Adipocyte (in vitro differentiated cells): ENCODE measurements around the gene RASAL3.

Source experiments
- DNase-seq: peaks from one replicate; pipeline ENCODE4 v3.0.0-alpha.2; 2015; ENCODE audit warnings: low read depth
- H3K27me3 ChIP-seq: replicated peaks from 2 replicates; pipeline ENCODE4 v1.7.0; 2013; ENCODE audit warnings: mild to moderate bottlenecking, low read length, moderate library complexity; ENCODE audit not compliant: control insufficient read depth, insufficient read depth
- H3K36me3 ChIP-seq: 2 replicates; pipeline ENCODE4 v1.7.0; 2013; ENCODE audit warnings: low read length, mild to moderate bottlenecking, moderate library complexity; ENCODE audit not compliant: control insufficient read depth, insufficient read depth, severe bottlenecking
- H3K4me1 ChIP-seq: 2 replicates; pipeline ENCODE4 v1.7.0; 2013; ENCODE audit warnings: mild to moderate bottlenecking, low read length, moderate library complexity; ENCODE audit not compliant: control insufficient read depth, insufficient read depth
- H3K4me3 ChIP-seq: 2 replicates; pipeline ENCODE4 v1.7.0; 2013; ENCODE audit warnings: mild to moderate bottlenecking, low read length, moderate library complexity
- H3K9ac ChIP-seq: 2 replicates; pipeline ENCODE4 v1.7.0; 2013; ENCODE audit warnings: mild to moderate bottlenecking, low read length, moderate library complexity
- H3K9me3 ChIP-seq: 2 replicates; pipeline ENCODE4 v1.7.0; 2013; ENCODE audit warnings: mild to moderate bottlenecking, low read length, moderate library complexity; ENCODE audit not compliant: control insufficient read depth

RASAL3 gene

DNA sequence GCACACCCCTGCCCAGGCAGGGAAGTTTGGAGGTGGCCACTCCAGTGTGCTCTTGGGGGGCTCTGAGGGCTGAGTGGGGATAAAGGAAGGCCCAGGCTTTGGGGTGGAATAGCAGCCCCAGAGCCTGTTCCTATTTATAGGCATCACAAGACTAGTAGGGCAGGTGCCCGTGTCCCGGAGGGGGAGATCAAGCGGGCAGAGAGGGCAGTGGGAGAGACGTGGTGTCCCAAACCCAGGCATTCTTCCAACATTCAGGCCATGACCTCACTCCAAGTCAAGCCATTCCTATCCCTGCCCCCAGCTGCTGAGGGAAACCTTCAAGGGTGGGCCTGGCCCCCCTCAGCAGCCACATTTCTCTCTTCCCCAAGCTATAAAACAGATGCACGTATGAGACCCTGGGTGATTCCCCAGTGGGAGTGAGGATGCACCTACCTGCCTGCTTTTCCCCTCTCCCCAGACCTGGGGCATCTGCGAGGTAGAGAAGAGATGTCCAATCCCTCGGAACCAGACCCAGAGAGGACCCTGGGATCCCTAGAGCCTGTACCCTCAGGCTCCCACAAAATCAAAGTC is 18.5 kb downstream of the RASAL3 start:
- DNase-seq: no peak
- Histone ChIP-seq H3K36me3 (no peaks in the 10 kb centered on the region), H3K9me3 (no peaks in the 10 kb centered on the region), H3K4me3 (no peak overlapping the region), H3K4me1 (peaks cover 10% of the 10 kb centered on the region), H3K27me3 (no peaks in the 10 kb centered on the region), H3K9ac (no peak overlapping the region)

- Histone ChIP-seq H3K9me3 (no peaks in the 10 kb centered on the region), H3K4me3 (no peak overlapping the region), H3K9ac (no peak overlapping the region), H3K4me1 (peaks cover 10% of the 10 kb centered on the region), H3K27me3 (no peaks in the 10 kb centered on the region), H3K36me3 (no peaks in the 10 kb centered on the region)
- no peak for DNase-seq
Measured at GRCh38 chr19:15445227-15445605, 19.1 kb downstream of the RASAL3 start.

DNA sequence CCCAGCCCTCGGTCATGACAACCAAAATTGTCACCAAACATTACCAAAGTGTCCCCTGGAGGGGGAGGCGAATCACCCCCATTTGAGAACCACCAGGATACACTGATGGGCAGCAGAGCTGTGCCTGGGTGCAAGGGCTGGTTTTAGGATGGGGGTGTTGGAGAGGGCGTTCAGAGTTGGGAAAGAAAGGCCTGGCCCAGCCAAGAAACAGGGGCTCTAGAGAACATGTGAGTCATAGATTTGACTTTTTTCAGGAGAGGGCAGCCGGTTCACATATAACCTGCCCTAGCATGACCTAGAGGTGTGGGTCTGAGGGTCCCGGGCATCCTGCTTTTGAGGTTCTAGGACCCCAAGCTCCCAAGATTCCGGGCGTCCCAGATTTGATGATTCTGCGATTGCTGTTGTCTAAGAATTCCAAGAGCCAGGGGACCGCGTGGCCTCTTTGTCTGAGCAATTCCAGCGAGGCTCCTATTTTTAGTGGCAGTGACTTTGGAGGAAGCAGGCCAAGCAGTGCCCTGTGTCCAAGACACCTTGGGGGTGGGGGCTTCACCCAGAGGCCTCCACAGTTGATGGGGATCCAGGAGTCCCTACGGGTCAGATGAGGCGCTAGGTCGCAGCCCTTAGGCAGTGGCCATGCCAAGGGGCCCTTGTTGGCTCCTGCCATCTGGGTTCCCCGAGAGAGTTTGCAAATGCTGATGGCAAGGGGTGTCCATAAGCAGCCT is 19.7 kb downstream of the RASAL3 start:
- Histone ChIP-seq H3K36me3 (no peaks in the 10 kb centered on the region), H3K4me1 (peaks cover 10% of the 10 kb centered on the region), H3K4me3 (no peak overlapping the region), H3K9ac (no peak overlapping the region), H3K9me3 (no peaks in the 10 kb centered on the region), H3K27me3 (no peaks in the 10 kb centered on the region)
- DNase-seq: no peak

DNA sequence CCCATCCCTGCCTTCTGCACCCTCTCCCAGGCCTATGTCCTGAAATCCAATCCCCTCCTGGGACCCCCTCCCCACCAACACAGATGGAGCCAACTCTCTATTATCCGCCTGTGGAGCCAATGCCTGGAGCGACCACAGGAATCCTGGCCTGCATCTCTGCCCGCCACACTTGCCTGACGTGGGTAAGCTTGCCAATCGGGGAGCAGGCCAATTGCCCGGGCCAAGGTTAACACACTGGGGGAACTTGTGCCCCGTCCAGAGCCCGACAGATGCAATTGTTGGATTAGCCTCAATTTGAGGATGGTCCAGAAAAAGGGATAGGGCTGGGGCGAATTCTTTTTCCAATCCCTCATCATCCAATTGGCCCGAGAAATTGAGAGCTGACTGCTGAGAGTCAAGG is 20.5 kb downstream of the RASAL3 start:
- H3K4me1 ChIP-seq: peaks cover 6% of the 10 kb centered on the region
- H3K36me3 ChIP-seq: no peaks in the 10 kb centered on the region
- H3K9me3 ChIP-seq: no peaks in the 10 kb centered on the region
- DNase-seq: no peak
- H3K4me3 ChIP-seq: no peak overlapping the region
- no peak overlapping the region for H3K9ac ChIP-seq
- H3K27me3 ChIP-seq: no peaks in the 10 kb centered on the region

DNA sequence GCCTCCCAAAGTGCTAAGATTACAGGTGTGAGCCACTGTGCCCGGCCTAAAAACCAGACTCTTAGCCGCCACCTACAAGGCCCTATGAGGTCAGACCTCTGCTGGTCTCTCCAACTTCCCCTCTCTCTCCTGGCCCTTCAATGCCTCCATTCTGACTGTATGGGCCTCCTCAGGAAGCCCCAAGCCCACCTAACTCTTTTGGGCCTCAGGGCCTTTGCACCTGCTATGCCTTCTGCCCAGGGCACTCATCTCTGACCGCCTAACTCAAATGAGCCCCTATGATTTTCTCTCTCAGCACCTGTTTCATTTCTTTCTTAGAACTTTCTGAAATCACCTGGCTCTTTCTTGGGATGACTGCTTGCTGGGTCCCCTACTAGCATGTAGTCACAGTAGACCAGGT is 21.0 kb downstream of the RASAL3 start:
- no peak for DNase-seq
- Histone ChIP-seq H3K9ac (no peak overlapping the region), H3K4me1 (peaks cover 7% of the 10 kb centered on the region), H3K4me3 (no peak overlapping the region), H3K9me3 (no peaks in the 10 kb centered on the region), H3K36me3 (no peaks in the 10 kb centered on the region), H3K27me3 (no peaks in the 10 kb centered on the region)

DNA sequence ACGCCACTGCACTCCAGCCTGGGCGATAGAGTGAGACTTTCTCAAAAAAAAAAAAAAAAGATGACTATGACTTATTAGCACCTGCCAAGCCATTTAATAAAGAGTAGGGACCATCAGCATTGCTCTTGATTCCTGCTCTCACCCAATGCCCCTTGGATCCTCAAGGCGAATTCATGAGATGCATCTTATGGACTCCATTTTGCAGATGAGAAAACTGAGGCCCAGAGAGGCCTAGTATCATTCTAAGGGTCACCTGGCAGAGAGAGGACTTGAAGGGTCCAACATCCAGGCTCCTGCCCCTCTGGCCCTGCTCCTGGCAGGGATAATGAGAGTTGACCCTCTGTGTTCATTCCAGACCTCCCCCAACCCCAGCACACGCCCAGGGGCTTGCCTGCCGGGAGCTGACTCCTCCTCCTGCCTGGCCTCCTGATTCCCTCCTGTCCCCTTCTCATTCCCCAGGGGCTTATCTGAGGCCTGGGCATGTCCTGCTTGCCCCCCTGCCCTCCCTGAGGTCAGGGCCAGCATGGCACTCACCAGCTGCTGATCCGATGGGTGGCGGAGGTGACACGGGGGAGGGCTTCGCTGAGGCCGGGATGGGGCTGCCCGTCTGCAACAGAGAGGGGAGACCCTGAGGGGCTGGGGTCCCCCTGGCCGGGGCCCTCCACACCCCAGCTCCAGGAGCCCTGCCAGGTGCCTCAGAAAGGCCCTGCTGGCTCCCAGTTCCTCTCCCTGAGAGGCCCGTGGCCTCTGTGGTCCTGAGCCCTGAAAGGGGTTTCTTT is 22.0 kb downstream of the RASAL3 start:
- H3K4me3 ChIP-seq: no peak overlapping the region
- H3K4me1 ChIP-seq: peaks cover 17% of the 10 kb centered on the region
- H3K27me3 ChIP-seq: no peaks in the 10 kb centered on the region
- H3K9me3 ChIP-seq: no peaks in the 10 kb centered on the region
- H3K9ac ChIP-seq: no peak overlapping the region
- no peaks in the 10 kb centered on the region for H3K36me3 ChIP-seq
- DNase-seq: no peak

DNA sequence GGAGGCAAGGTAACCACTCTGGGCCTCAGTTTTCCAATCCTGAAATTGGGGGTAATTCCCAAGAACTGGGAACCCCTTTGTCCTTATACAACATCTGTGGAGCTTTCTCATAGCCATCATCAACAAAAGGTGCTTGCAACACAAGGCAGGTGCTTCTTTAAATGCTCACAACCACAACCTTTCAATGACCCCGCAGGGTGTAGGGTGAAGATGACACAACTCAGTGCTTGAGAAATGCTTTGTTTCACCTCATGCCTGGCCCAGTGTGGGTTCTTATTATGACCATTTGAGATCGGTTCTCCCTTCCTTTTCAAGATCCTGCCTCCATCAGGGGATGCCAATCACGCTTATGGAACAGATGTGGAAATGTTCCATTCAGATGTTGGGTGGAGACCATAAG is 23.0 kb downstream of the RASAL3 start:
- Histone ChIP-seq H3K27me3 (no peaks in the 10 kb centered on the region), H3K9me3 (no peaks in the 10 kb centered on the region), H3K9ac (no peak overlapping the region), H3K4me1 (peaks cover 20% of the 10 kb centered on the region), H3K4me3 (no peak overlapping the region), H3K36me3 (no peaks in the 10 kb centered on the region)
- no peak for DNase-seq

DNA sequence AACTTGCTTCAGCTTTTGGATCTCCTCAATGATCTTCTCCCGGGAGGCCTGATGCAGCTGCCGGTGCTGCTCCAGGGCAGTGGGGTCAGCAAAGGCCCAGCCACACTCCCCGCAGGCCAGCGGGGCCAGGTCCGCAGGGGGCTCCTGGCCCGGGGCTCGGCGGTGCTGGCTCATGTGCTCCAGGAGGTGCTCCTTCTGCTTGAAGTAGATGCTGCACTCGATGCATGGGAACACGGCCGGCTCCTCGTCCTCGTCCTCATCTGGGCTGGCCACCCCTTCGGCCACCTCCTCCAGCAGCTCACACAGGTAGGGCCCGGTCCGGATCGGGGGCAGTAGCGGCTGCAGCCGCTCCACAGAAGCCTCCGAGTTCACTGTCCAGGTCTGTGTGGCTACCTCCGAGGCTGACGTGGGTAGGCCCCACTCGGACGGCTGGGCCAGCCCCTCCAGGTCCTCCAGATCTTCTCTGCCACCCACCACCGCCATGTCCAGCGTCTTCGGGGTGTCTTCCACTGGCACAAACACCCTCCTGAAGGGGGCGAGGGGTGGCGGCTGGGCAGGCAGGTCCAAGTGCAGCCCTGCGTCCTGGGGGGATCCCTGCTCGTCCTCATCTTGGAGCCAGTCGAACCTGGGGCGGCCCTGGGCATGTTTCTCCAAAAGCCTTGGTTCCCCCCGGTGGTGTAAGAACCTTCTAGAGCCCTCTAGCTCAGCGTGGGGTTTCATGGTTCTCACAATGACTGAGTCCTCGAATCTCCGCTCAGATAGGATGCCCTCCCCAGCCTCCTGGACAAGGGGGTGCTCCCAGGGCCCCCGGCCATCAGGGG is 24.3 kb downstream of the RASAL3 start:
- H3K9ac ChIP-seq: no peak overlapping the region
- peaks cover 20% of the 10 kb centered on the region for H3K4me1 ChIP-seq
- no peaks in the 10 kb centered on the region for H3K27me3 ChIP-seq
- no peaks in the 10 kb centered on the region for H3K36me3 ChIP-seq
- no peak for DNase-seq
- H3K9me3 ChIP-seq: no peaks in the 10 kb centered on the region
- no peak overlapping the region for H3K4me3 ChIP-seq

GRCh38 chr19:15439078-15439799 is 25.1 kb downstream of the RASAL3 start:
- Histone ChIP-seq H3K9me3 (no peaks in the 10 kb centered on the region), H3K9ac (no peak overlapping the region)
- no peak for DNase-seq

GRCh38 chr19:15438577-15438976 is 25.8 kb downstream of the RASAL3 start:
- DNase-seq: no peak

More at GRCh38 chr19:15439078-15439799, 25.1 kb downstream of the RASAL3 start:
- no peak overlapping the region for H3K4me3 ChIP-seq
- peaks cover 15% of the 10 kb centered on the region for H3K4me1 ChIP-seq
- no peaks in the 10 kb centered on the region for H3K36me3 ChIP-seq
- H3K27me3 ChIP-seq: no peaks in the 10 kb centered on the region

More at GRCh38 chr19:15438577-15438976, 25.8 kb downstream of the RASAL3 start:
- H3K4me1 ChIP-seq: peaks cover 16% of the 10 kb centered on the region
- no peaks in the 10 kb centered on the region for H3K27me3 ChIP-seq
- no peaks in the 10 kb centered on the region for H3K9me3 ChIP-seq
- H3K9ac ChIP-seq: peak overlapping the region; percentile 45
- H3K4me3 ChIP-seq: no peak overlapping the region
- no peaks in the 10 kb centered on the region for H3K36me3 ChIP-seq
